HG02610 (cell line): Measurements from ENCODE around the gene RPAP3.

Experiments
- ATAC-seq: cut with Tn5 transposase; IDR thresholded peaks from one replicate; pipeline ENCODE4 v1.9.1; 2021; ENCODE audit warnings: mild to moderate bottlenecking, moderate library complexity; ENCODE audit not compliant: unreplicated experiment

The RPAP3 gene, protein sequence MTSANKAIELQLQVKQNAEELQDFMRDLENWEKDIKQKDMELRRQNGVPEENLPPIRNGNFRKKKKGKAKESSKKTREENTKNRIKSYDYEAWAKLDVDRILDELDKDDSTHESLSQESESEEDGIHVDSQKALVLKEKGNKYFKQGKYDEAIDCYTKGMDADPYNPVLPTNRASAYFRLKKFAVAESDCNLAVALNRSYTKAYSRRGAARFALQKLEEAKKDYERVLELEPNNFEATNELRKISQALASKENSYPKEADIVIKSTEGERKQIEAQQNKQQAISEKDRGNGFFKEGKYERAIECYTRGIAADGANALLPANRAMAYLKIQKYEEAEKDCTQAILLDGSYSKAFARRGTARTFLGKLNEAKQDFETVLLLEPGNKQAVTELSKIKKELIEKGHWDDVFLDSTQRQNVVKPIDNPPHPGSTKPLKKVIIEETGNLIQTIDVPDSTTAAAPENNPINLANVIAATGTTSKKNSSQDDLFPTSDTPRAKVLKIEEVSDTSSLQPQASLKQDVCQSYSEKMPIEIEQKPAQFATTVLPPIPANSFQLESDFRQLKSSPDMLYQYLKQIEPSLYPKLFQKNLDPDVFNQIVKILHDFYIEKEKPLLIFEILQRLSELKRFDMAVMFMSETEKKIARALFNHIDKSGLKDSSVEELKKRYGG

DNA sequence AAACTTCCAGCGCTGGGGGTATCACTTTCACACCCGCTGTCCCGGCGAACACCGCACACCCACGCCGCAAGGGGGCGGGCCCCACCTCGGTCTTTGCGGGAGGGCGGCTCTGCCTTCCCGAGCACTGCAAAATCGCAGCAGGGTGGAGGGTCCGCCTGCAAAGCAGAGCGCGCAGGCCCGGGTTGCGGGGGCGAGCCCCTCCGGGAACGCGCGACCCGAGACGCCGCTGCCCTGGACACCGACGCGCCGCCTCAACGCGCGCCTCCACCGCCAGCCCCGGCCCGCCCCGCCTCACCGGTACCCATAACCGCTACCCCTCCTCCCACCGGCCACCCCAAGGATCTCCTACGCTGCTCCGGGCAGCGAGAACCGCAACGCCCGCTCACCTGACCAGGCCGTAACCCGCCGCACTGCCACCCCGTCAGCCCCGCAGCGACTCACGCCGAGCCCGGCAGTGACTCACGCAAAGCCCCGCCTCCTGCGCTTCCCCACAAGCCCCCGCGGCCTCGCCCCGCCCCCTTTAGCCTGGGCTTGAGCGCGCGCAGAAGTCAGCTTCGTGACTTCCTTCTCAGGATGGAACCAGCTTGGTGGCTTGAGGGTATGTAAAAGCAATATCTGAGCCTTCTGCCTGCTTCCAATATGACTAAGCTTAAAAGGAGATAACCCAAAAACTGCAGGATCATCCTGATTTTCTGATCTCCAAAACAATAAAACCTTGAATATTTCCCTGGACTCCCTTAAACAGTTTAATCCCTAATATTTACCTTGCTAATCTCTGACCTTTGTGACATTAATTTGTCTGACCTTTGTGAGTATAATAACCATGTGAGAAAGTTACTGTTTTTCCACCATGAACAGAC lies at the start of gene RPAP3:
Gene RPAP3, minus strand, starts transcription at position 465 of the 860 bp plus-strand sequence. CDS start 3,190 bp downstream, outside the sequence.
- peak; percentile 78 for ATAC-seq

DNA sequence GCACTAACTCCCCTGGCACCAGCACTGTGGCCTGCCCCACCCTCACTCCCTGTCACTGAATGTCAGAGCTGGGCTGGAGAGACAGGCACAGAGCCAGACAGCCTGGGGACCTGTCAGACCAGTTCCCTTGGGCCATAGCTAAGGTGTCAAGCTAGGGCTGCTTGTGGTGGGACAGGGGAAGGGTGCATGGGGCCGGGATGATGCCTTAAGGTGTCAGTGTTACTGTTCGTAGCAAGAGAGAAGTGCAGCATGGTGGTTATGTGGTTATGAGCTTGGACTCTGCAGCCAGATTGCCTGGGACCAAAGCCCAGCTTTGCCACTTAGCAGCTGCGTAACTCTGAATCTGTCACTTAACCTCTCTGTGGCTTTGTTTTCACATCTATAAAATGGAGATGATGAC lies 49.1 kb upstream of the RPAP3 start:
- ATAC-seq = no peak

DNA sequence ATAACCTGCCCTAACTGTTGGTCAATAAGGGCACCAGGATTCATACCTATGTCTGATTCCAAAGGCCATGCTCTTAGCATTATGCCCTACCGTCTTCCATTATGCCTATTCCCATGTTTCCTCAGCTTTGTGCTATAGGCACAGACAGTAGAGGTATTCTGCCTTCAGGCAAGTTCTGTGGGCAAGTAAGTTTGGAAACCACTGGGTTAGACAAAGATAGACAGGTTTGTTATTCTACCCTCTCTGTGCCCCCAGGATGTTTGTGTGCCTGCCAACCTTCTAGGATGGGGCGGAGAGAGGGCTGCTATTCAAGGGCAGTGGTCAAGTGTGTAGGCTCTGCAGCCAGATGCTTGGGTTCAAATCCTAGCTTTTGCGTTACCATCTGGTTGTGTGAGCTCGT lies 48.3 kb upstream of the RPAP3 start:
- no peak for ATAC-seq

DNA sequence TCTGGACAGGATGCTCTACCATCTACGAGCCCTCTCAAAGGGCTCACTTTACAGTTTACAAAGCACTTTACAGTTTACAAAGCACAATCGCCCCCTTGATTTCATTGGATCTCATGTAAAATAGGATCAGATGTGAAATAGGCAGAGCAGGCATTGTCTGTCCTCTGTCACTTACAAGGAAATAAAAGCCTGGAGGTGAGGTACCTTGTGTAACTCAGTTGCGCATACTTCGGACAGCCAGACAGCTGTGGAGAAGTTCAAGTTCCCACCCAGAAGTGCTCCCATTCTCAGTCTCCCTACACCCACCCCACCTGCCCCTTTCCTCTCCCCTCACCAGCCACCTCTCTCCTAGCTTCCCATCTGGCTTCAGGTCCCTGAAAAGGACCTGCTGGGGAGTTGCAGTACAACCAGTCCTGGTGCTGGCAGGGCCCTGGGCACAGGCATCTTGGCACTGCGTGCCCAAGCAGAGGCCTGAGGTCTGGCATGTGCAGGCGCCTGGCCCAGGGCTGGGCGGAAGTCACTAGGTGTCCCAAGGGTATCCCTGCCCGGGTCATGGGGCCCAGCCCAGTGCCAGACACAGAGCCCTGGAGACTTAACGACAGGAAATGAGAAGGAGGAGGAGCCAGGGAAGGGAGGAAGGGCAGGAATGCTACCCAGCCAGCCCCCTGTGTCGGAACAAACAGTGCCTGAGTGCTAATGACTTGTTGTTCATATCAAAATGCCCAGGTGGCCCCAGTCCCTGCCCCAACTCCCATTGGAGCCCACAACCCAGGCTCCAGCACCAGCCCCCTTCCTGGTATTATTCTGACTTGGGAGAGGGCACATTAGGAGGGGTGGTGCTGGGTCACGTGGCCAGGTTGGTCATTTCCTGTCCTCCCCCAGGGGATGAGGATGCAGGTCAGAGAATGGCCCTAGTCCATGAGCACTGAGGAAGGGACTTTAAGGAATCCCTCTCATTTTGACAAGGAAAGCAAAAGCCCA lies 47.5 kb upstream of the RPAP3 start:
- ATAC-seq = no peak

DNA sequence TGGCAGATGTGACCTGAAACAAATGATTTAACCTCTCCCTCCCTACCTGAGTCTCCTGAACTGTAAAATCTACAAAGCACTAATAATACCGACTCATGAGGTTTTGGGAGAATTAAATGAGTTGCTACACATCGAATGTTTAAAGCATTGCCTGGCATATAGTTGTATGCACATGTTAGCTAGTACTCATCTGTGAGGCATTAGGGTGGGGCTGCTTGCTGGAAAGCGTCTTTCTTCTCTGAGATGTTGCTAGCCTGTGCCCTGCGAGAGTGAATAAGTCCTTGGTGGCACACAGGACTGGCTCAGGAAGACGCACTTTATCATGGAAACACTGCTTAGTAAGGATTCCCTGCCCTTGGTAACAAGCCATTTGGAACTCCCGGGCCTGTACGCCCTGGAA lies 46.7 kb upstream of the RPAP3 start:
- ATAC-seq = no peak

DNA sequence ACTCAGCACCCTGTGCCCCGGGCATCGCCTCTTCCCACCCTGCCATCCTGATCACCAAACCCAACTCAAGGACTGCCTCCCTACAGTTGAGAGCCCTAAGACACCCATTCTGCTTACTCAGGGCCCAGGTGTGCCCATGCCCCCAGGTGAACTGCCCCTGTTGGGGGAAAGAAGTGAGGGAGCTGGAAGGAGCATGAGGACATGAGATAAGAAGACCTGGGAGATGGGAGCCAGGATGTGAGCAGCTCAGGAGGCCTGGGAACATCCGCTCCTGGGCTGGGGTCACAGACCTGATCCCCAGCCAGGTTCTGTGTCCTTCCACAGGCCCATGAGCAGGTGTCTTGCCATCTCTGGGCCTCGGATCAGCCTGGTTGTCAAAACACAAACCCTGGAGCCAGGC lies 46.3 kb upstream of the RPAP3 start:
- no peak for ATAC-seq

DNA sequence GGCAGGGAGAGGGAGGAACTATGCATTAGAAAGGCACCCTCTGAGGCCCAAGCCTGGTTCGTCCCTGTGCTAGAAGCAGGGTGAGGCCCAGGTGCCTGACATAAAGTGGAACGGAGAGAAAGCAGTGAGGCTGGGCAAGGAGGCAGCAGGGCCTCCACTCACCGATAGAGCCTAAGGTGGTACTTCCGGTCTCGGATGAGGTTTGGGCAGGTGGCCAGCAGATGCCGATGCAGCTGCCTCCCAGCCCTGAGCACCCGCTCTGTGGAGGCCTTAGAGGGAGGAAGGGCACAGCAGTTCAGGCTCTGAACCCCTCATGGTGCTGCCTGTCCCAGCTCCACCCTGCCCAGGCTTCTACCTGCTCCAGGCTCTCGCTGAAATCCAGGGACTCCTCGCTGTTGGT lies 45.7 kb upstream of the RPAP3 start:
- no peak for ATAC-seq

DNA sequence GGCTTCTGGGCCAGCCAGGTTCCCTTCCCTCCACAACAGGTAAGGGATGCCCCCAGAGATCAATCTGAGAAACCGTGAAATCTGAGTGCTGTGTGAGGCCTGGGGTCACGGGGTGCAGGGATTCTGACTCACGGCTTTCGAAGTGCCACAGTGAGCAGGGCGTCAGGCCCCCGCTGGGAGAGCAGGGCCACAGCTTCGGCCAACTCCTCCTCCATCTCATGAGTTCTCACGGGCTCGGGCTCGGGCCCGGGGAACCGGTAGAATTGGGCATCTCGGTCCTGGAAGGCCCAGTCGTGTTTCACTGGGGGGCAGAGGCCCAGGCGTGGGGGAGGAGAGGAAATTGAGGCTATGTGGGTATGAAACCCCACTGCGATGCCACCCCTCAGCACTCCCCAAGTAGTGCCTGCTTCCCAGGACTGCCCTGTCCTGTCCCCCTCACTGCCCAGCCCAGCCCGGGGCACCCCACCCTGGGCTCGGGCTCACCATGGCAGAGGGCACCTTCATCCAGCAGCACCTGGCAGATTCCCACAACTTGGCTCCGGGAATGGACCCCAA lies 45.2 kb upstream of the RPAP3 start:
- ATAC-seq = no peak

DNA sequence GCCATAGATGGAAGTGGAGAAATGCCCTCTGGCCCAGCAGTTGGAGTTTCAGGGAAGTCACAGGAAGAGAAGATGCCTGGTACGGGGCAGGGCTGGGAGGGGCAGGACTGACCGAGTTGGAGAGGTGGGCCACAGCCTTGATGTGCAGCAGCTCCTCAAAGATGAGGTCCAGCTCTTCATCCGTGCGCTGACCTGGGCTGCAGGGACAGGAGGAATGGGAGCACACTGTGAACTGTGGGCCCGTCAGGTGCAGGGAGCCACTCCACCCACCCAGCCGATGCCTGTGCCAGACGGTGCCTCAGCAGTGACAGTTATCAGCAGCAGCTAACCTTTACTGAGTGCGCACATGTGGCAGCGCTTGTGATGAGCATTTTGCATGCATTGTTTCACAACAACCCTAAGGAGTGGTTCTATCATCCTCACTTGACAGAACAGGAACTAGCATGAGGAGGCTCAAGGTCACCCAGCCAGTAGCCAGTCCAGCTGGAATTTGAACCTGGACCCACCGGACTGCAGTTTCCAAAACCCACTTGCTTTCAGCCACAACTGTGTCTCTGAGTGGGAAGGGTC lies 44.5 kb upstream of the RPAP3 start:
- ATAC-seq = no peak

DNA sequence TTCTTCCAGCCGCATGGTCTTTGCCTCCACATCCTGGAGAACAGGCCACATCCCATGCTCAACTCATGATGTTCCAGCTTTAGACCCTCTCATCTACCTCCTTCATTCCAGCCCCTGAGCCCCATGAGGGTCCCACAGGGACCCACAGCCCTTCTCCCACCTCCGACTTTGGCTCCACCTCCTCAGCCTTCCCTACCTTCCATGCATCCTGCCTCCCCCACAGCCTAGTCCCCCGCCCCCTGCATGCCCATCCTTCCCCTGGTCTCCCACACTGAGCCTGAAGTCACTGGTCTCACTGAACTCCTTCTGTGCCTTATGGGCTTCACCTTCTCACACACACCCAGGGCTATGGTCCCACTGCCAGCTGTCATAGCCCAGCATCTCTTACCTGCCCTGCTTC lies 43.1 kb upstream of the RPAP3 start:
- no peak for ATAC-seq

DNA sequence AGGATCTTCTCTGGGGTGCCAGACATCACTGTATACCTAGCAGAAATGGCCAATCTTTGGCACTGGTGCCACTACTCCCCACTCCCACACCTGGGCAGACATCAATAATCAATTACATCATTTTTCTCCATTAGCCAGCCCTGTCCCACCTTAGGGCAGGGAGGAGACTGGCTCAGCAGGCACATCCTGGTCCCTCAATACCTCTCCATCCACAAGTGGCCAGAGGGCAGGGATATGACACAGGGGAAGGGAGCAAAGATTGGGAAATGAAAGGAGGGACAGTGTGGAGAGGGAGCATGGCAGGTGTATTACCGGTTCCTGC lies 42.6 kb upstream of the RPAP3 start:
- no peak for ATAC-seq

DNA sequence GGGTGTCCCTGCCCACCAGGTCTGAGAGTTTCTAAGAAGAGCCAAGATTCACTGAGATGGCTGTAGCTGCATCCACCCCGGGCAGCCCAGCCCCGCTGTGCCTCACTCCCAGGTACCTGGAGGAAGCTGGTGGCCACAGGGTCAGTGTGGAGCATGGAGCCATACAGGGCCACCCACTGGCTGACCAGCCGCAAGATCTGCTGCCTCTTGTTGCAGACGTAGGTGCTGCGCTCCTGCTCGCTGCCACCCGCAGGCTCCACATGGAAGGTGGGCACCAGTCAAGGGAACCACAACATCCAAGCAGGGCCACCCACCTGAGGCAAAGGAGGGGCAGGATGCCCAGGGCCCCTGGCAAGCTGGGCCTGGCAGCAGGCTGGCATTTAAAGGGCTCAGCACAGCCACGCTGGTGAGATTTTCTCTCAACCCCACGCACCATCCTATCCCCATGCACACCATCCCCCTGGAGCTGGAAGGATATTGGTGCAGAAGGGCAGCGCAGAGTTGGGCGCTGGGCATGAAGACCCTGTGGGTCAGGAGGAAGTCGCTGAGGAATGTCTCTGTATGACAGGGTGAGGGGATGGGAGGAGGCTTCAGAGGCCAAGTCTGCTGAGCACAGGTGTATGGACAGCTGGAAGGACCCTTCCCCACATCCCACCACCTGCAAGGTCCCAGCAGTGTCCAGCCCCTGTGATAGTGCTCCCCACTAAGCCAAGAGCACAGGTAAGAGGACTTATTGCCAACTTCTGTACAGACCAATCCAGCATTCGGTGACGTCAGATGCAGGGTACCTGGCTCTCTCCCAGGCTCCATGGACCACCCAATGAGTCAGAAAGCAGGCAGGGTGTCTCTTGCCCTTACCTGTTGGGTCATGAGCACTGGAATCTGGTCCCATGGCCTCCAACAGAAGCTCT lies 42.0 kb upstream of the RPAP3 start:
- ATAC-seq = no peak

DNA sequence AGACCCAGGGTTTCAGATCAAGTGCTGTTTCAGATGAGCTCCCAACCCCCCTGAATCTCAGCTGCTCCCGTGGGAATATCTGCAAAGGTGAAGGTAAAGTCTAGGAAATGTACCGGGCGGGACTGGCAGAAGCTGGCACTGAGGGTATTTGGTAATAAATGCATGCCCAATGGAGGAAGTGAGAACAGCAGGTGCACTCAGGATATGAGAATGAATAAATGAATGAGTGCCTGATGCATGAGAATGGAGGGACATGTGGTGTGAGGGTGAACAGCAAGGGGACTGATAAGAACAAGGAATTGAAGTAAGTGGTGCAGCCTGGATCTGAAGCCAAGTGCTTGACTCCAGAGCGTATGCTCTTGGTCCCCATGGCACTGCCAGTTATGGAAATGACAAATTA lies 41.3 kb upstream of the RPAP3 start:
- no peak for ATAC-seq

DNA sequence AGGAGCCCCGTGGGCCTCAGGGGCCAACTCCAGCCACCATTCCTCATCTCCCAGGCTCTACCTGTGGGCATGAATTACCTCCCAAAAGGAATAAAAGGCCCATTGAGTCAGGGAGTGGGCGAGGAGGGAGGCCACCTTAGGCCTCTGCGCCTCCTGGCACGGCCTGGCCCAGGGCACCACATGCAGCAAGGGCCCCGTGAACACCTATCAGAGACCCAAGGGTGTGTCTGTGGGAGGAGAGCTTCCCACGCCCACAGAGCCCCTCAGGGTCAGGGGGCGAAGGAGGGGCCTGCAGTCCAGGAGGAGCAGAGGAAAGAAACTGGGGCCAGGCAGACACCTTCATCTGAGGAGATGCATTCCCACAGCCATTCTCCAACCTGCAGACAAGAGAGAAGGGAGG lies 40.7 kb upstream of the RPAP3 start:
- ATAC-seq = no peak

DNA sequence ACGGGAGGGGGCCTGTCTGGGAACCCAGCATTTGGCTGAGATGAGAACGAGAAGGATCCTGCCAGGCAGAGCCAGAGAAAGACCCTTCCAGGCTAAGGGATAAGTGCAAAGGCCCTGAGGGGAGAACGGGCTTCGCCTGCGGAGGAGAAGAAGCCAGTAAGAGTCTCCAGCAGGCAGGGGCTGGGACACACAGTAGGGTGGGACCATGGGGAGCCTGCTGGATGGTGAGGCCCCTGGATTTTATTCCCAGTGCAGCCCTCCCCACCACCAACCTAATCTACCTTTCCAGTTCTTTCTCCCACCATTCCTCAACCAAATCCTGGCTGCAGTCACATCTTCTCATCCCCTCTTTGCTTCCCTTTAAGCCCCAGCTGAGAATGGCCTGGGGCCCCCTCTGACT lies 40.2 kb upstream of the RPAP3 start:
- ATAC-seq = no peak

DNA sequence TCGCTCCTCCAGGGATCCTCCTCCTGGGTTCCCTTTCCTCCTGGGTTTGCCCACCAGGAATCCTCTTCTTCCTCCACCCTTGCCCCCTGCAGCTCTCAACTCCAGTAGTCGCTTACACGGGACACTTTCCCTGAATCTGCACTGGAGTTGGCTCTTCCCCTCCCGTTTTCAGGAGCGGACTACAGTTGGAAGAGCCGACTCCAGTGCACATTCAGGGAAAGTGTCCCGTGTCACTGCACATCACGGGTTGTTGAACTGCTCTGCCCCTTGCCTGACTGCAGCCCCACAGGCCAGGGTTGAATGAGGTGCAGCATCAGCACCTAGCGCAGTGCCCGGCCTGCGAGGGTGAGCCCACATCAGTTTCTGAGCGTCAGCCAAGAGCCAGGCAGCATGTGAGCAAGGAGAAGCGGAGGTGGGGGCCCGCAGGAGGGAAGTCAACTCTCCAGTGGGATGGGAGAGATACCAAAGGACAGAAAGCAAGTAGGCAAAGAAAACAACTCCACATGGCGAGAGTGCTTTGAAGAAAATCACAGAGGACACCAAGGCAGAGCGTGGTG lies 39.7 kb upstream of the RPAP3 start:
- ATAC-seq = no peak

DNA sequence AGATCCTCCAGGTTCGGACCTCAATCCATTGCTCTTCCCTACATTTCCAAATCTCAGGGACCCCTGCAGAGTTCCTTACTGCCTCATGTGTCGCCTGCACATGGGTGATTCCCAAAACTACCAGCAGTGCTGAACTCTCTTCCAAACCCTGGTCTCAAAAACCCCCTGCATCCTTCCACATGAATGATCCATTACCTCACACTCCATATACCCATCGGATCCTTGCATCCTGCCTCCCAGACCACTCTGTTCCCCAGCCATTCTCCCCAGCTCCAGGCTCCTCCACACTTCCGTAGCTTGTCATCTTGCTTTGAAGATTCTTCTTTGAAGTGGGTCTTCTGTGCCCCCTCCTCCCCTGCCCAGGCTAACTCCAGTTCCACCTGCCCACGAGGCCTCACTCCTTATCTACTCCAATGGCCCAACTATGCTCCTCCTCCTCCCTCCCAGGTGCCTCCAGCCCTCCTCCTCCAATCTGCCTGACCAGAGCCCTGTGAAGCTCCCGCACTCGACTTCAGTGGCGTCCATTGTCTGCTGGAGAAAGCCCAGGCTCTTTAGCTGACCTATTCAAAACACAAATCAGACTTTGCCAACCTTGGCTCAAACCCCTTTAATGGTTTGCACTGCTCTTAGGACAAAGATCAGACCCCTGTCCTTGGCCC lies 39.1 kb upstream of the RPAP3 start:
- no peak for ATAC-seq

DNA sequence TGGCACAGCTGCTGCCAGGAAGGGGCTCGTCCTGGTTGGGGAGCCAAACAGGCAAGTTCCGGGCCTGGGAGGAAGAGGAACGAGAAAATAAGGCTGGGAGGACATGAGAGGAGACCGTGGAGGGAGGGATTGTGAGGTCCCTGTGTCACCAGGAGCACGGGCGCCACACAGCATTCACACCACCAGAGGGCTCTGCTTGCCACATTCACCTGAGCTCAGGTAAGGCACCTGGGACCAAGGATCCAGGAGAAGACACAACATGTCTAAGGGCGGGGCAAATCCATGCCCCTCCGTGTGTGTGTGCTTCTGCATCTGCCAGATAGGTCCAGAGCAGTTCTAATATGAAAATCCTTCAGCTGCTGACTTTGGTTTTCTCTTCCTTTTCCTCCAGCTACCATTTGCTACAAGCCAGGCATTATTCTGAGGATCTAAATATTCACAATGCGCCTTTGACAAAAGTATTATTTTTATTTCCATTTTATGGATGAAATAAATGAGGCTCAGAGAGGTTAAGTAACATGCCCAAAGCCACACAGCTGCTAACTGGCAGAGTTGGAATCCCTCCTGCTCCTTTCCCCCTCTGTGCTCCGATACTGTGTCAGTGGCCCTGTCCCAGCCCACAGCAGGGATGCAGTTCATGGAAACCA lies 38.3 kb upstream of the RPAP3 start:
- ATAC-seq = no peak
